Left renal cortex interstitium (tissue), 4 donors: ENCODE results near the gene CLEC11A. TPM values are rescaled to one million over a fixed set of nuclear protein-coding genes. Genes with fewer than 3 reads are reported as not detected.
"Not testable (repeated sequence)": the region's sequence is repeated elsewhere in the genome, so short reads cannot be mapped to it uniquely, and the experiment has no call there.

Experiments
- DNase-seq, 4 donors: peaks; one replicate each; pipeline ENCODE4 v3.0.0-alpha.2; 2013; ENCODE audit warnings: low read depth in 4 of 4, low spot score in 2 of 4, missing footprints in 1 of 4
- polyA plus RNA-seq, 4 donors: library from polyadenylated mRNA; unstranded; fragments of 120-200 nt; gene quantifications; one replicate each; pipeline ENCODE4 v1.2.1, GENCODE V29; 2013; ENCODE audit not compliant: insufficient read length in 4 of 4

Gene CLEC11A
- polyA plus RNA-seq, 4 donors = 30.0 to 45.4 (median 35.2) TPM

DNA sequence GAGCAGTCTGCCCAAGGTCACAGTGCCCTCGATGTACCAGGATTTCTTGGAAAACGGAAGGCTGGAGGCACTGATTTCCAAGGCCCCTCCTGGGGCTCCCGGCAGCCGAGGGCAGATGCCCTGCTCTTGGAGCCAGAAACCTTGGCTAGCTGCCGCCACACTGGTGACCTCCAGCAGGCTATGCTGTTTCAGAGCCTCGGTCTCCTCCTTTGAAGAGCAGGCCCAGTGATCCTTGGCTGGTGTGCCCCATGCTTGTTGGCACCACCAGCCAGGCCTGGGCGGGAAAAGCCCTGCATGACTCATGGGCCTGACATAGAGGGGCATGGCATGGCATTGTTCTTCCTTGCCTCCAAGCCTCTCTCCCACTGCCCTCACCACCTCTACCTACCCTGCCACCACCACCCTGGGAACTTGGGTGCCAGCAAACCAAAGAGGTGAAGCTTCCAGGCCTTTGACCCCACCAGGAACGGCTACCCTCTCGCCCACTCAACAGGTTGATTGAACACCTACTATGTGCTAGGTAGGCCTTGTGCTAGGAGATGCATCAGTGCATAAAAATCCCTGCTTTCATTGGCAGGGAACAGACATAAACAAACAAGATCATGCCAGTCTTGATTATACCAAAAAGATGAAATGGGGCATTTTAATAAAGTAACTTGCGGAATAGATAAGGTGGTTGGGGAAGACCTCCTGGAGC lies 1.6 kb upstream of the CLEC11A start:
- no peak for DNase-seq

DNA sequence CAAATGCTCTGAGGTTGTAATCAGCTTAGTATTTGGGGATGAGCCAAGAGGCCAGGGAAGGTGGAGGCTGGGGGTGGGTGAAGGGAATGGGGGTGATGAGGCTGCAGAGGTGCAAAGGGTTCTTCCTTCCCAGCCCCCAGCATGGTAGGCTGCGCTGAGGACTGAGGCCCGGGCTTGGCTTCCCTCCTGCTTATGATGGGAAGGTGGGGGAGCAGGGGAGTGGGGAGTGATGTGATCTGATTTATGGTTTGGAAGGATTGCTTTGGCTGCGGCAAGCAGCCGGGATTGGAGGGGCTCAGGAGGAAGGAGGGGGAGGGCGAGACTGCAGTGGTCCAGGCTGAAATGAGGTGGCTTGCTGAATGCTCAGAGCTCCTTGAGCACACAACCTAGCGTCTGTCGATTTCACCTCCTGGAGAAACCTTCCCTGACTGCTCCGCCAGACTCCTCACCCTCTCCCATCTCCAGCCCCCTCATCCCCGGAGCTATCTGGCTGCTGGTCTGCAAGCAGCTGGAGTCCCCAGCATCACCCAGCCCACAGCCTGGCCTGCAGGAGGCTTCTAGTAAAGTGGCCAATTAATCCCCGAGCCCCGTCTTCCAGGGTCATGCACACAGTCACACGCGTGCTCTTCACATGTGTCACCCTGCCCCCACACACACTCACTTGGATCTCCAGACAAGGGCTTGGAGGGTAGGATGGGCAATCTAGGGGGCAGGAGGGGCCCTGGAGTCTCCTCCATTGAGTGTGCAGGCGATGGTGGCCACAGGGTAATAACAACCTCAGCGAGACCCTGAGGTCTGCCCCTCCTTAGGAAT lies 757 bp upstream of the CLEC11A start:
- peak in 1 of 4 donors; percentile 57 for DNase-seq

DNA sequence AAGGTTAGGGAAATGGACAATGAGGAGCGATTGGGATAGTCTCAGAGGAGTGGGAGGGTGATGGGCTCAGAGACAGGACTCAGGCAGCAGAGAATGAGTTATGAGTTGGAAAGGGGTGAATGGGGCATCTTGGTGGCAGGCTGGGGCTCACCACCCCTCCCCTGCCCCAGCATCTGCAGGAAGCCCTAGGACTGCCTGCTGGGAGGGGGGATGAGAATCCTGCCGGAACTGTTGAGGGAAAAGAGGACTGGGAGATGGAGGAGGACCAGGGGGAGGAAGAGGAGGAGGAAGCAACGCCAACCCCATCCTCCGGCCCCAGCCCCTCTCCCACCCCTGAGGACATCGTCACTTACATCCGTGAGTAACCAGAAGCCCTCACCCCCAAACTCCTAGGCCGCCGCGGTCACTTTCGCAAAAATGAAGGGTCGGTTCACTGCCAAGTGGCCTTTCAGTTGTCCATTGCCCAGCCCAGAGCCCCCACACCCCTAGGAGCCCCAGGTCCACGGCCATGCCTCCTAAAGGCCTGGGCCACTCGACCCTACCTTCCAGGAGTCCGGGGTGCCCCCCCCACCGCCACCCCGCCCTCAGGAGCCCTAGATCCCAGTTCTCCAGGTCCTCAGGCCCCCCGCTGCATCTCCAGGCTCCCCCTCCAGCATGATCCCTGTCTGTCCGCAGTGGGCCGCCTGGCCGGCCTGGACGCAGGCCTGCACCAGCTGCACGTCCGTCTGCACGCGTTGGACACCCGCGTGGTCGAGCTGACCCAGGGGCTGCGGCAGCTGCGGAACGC lies 764 bp downstream of the CLEC11A start:
- no peak for DNase-seq

DNA sequence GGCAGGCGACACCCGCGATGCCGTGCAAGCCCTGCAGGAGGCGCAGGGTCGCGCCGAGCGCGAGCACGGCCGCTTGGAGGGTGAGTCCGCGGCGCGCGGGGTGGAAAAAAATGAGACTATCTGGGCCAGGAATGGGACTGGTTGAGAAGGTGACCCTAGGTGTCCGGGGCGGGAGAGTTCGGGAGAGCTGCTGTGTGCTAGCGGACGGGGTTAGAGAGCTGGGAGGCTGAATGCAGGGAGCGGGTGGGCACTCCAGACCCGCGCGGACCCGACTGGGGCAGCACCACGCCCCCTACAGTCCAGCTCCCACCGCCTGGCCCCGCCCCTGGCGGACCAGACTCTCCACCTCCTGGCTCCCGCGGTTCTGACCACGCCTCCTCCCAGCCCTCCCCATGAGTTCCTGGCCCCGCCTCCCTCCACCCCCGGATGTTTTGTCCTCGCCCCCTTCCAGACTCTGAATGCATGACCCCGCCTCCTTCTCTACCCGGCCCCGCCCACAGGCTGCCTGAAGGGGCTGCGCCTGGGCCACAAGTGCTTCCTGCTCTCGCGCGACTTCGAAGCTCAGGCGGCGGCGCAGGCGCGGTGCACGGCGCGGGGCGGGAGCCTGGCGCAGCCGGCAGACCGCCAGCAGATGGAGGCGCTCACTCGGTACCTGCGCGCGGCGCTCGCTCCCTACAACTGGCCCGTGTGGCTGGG lies 1.5 kb downstream of the CLEC11A start:
- DNase-seq = peak; percentile 96 to 99 (median 98)

DNA sequence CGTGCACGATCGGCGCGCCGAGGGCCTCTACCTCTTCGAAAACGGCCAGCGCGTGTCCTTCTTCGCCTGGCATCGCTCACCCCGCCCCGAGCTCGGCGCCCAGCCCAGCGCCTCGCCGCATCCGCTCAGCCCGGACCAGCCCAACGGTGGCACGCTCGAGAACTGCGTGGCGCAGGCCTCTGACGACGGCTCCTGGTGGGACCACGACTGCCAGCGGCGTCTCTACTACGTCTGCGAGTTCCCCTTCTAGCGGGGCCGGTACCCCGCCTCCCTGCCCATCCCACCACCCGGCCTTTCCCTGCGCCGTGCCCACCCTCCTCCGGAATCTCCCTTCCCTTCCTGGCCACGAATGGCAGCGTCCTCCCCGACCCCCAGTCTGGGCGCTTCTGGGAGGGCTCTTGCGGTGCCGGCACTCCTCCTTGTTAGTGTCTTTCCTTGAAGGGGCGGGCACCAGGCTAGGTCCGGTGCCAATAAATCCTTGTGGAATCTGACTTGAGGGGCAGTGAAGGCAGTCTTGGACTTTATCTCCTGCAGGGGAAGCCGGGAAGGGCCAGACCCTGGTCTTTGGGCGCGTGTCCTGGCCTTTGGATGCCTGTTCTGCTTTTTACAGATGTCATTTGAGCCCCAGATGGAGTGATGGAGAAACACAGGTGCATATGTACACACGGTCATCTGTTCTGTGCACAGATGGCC lies 2.2 kb downstream of the CLEC11A start:
- no peak for DNase-seq

DNA sequence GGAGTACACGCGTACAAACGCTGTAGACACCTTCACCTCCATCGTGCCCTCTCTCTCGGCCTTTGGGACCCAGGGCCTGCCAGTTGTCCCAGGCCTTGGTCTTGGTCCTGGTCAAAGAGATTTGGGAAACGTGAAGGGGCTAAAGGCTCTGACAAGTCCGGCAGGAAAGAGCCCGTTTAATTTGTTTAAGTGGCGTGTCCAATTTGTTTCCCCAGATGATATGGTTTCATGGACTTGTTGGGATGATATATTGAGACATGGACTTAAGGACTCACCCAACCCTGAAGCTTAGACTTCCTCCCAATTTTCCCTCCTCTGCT lies 2.7 kb downstream of the CLEC11A start:
- DNase-seq = no peak

DNA sequence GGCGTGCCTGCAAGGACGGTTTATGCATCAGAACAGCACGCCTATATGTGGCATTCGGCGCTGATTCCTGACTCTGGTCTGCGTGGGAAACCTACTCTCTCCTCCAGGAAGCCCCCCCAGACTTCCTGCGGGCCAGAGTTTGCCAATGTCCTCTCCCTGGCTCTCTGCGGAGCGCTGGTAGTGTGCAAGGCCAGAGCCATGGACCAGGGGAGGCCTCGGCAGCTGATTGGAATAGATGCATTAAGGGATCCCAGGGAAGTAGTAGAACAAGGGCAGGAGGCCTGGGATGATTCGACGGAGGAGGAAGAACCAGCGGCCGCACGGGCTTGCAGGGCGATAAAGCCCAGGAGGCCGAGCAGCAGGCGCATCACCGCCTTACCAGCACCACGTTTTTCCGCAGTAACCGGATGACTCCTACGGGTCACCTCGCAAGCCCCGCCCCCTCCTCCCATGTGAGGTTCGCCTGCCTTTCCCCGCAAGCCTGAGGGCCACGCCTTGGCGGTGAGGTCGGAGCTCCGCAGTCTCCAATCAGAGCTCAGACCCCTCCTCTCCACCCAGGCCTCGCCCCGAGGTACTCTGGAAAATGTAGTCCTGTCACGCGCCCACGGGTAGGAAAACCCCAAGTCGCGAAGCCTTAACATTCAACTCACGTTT lies 5.0 kb downstream of the CLEC11A start:
- DNase-seq = peak in 2 of 4 donors; percentile 70 to 82

DNA sequence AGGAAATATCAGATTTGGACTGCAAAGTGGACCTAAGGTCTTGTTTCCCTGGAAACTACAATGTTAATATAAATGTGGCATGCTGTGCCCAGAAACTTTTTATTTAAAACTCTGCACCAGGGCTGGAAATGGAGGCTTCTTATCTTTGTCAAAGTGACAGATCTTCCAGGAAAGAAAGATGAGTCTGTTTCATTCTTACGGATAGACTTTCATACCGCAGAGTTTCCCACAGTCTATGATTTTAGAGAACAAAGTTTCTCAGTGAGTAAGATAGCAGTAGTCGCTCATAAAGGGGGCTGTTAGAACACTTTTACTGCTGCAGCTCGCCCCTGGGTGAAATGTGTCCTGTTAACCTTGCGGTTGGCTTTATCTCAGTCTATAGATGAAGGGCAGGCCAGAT lies 6.7 kb downstream of the CLEC11A start:
- DNase-seq = no peak

DNA sequence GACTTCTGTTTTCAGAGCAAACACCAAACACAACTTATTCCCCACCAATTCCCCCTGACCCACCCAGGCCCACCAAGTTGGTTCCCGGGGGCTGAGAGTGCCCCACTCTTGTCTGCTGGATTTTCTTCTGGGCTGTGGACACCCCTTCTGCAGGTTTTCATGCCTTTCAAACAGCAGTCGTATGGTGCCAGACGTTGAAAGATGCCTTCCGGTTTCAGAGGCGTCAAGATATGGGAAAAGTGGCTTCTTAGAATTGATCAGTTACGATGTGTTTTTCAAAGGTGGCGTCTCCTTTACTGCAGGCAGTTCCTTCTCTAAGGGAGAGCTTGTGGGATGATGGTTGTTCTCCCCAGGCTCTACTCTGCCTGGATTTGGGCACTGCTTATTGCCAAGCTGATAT lies 12.7 kb downstream of the CLEC11A start:
- no peak for DNase-seq

DNA sequence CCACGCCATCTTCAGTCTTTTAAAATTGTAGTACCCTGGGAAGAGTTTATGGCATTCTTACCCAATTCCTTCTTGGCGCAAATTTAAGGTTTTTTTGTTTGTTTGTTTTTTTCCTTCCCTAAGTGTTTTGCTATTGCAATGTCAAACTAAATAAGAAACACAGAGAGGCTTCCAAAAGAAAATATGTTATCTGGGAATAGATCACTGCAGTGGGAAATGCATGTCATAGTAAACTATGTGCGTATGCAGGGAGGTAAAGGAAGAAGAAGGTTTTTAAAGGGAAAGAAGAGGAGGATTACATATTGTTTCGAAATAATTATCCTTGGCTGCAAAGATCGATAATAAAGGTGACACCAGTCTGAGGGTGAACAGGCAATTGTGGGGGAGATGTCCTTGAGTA lies 13.2 kb downstream of the CLEC11A start:
- DNase-seq = no peak

DNA sequence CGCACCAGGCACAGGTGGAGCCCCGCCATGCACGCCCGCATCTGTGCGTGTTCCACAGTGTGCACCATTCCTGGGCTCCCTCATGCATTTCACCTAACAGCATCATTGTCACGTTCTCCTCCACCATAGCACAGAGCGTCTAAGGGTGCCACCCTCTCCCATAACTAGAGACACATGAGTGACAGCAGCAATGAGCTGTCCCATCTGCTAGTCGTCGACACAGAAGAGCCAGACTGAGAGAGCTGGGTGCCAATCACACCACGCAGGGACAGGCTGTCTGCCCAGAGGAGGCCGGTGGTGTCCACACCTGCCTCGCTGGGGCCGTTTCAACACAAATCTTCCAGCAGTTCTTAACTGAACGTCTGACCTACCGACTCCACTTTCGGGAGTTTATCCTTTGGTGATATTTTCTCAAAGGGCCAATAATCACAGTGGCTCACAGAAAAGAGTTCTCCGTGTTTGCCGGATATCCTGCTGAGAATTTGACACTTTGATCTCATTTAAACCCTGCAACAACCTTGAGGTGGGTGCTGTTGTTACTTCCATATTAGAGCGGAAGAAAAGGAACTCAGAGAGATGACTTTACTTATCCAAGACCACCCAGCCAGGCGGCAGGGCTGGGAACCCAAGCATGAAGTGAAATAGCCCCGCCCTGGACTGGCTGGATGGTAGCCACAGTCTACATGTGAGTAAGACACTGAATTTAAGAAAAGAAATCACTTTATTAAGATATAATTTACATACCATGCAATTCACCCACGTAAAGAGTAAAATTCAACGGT lies 16.2 kb downstream of the CLEC11A start:
- DNase-seq = no peak

DNA sequence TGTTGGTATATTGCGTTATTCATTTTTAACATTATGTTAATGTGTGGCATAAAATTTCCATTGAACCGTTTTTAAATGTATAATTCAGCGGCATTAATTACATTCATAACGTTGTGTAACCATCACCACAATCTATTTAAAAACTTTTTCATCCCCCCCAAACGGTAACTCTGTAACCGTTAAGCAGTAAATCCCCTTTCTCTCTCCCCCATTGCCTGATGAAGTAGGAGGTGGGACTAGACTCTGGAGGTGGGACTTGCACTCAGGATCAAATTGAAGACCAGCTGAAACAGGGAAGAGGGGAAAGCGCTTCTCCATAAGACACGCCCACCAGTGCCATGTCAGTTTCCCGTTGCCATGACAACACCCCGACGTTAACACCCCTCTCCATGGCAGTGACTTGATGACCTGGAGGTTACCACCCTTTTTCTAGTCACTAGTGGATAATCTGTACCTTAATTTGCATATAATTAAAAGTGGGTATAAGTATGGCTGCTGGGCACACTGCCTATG lies 16.8 kb downstream of the CLEC11A start:
- no peak for DNase-seq

DNA sequence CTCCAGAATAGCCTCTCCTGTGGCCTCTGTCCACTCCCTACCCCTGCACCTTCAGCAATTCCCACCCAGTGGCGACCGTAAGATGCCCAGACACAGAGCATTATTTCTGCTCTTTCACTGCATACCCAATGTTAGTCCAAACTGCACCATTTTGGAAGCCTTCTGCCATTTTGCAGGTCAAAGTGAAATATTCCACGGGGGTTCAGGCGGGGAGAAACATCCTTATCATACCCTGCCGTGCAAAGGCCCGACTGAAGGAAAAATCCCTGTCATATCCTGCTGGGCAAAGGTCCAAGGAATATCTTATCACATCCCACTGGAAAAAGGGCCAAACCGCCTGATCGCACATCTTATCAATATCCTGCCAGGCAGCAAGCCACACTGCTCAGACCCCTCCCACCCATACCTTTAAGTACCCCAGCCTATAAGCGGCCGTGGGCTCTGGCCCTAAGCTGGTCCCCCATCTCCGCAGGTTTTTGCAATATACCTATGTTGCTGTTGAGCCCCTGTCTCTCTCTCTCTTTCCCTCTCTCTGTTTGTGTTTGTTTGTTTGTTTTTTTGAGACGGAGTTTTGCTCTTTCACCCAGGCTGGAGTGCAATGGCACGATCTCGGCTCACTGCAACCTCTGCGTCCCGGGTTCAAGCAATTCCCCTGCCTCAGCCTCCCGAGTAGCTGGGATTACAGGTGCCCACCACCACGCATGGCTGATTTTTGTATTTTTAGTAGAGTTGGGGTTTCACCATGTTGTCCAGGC lies 18.2 kb downstream of the CLEC11A start:
- DNase-seq = no peak

DNA sequence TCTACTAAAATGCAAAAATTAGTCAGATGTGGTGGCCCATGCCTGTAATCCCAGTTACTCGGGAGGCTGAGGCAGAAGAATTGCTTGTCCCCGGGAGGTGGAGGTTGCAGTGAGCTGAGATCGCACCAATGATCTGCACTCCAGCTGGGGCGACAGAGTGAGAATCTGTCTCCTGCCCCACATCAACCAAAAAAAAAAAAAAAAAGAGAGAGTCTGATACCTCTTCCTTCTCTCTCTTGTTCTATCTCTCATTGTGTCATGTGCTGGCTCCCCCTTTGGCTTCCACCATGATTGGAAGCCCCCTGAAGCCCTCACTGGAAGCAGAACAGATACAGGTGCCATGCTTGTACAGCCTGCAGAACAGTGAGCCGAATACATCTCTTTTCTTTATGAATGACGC lies 20.4 kb downstream of the CLEC11A start:
- no peak for DNase-seq

DNA sequence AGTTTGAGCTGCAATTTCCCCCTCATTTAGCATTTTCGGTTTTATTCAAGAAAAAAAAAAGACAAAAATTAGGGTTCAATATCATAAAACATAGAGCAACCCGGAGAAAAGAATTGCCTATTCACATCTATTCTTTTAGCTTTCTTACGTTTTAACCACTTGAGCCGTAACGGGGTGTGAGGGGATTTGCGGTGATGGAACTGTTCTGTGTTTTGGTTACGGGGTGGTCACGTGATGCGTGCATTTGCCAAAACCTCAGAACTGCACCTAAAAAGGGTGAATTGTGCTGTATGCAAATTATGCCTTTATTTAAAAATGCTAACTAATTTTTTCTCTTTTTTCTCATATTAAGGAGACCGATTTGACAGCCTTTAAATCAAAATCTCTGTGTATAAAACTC lies 22.1 kb downstream of the CLEC11A start:
- no peak for DNase-seq

DNA sequence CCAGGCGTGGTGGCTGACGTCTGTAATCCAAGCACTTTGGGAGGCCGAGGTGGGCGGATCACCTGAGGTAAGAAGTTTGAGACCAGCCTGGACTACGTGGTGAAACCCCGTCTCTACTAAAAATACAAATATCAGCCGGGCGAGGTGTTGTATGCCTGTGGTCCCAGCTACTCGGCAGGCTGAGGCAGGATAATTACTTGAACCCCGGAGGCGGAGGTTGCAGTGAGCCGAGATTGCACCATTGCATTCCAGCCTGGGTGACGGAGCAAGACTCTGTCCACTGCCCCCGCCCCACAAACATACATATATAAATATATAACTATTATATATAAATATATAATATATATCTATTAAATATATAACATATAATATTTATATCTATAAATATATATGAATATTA lies 24.0 kb downstream of the CLEC11A start:
- DNase-seq = not testable (repeated sequence)

DNA sequence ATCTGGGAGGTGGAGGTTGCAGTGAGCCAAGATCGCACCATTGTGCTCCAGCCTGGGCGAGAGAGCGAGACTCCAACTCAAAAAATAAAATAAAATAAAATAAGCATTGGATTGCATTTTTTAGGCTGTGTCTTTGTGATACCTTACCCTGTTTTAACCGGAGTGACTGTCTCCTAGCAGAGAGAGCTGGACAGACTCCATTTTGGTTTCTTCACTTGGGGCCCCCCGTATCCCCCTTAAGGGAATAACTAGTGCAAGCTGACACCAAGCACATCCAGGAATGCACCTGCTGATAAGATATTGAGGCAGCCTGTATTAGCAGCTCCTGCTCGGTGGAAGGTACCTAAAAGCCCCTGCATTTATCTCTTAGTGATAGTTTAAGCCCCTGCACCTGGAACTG lies 26.3 kb downstream of the CLEC11A start:
- no peak for DNase-seq

DNA sequence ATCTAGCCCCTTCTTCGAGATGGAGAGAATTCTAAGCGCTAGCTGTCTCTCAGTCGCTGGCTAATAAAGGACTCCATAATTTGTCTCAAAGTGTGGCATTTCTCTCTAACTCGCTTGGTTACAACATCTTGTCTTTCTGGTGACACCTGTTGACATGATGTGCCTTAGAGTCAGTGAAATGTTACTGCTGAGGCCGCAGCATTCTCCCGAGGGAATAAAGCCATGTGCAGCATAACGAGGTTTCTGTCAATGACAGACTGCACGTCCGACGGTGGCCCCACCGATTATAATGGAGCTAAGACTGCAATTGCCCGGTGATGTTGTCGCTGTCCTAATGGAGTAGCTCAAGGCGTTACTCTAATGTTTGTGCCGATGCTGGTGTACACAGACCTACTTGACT lies 26.8 kb downstream of the CLEC11A start:
- DNase-seq = no peak
